AG04450 (cell line): Measurements from ENCODE around the gene REPS1. TPM values are rescaled to one million over a fixed set of nuclear protein-coding genes. Genes with fewer than 3 reads are reported as not detected.

Experiments used
- CTCF ChIA-PET: fragments of 300-600, 350-600 bp; formaldehyde crosslinking; extraction: SDS; loops from one replicate; lab custom pipeline; 2022; ENCODE audit warnings: antibody characterized with exemption, inconsistent platforms; lab: Charles Lee
- POLR2A ChIA-PET: fragments of 350-600 bp; formaldehyde crosslinking; extraction: SDS; loops from one replicate; lab custom pipeline; 2021; ENCODE audit warnings: antibody characterized with exemption, inconsistent platforms; lab: Yijun Ruan, JAX
- DNase-seq: peaks from one replicate; pipeline ENCODE4 v3.0.0-alpha.2; 2011; ENCODE audit warnings: low read depth, low spot score
- H3K27ac ChIP-seq: one replicate; pipeline ENCODE4 v1.5.1; 2012; ENCODE audit warnings: low read depth, low read length, control low read depth
- H3K27me3 ChIP-seq: one replicate; pipeline ENCODE4 v1.6.0; 2012; ENCODE audit warnings: low read length; ENCODE audit not compliant: control insufficient read depth, insufficient read depth
- H3K4me3 ChIP-seq: 2 replicates; pipeline ENCODE4 v1.5.1; 2011; ENCODE audit warnings: mild to moderate bottlenecking, low read depth, low read length, control low read depth
- H3K9me3 ChIP-seq: 2 replicates; pipeline ENCODE4 v1.5.1; 2012; ENCODE audit warnings: low read length; ENCODE audit not compliant: control insufficient read depth, insufficient read depth
- polyA plus RNA-seq: library from polyadenylated mRNA; depleted of rRNA; stranded (reverse); fragments of >200 nt; gene quantifications from 2 replicates; pipeline ENCODE4 v1.2.3, GENCODE V29; 2011
- TF ChIP-seq, protein P1 (sequence below): IDR thresholded peaks from 2 replicates; pipeline ENCODE4 v1.5.1; 2011; ENCODE audit warnings: low read depth, low read length, control low read depth, inconsistent platforms

Gene REPS1
- polyA plus RNA-seq, 1 experiment = 36.6 TPM

DNA sequence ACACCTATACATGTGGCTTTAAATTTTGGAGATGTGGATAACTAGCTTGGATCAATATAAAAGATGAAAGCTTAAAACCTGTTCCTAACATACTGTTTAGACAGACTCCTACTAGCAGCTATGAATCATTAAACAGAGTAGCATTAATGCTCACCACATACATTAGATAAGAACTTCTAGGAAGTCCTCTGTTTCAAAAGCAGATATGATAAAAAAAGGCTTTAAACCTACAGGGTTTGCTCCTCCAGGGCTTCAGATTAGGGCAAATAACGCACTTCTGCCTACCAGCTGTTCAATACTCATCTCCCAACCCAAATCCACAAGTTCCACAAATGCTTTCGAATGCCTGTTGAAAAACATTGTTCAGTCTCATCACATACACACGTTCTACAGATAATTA is 1.5 kb downstream of the REPS1 start:
- no peaks in the 10 kb centered on the region; the same call in 1 of the 2 replicates for H3K9me3 ChIP-seq
- POLR2A ChIA-PET = interaction anchor here (0.9 to 1.5 kb wide), 3 partner anchors 13 to 181 kb away, joined by 3 to 5 read pairs (median 3); no protein-coding TSS in a partner anchor
- TF ChIP-seq, protein P1, sequence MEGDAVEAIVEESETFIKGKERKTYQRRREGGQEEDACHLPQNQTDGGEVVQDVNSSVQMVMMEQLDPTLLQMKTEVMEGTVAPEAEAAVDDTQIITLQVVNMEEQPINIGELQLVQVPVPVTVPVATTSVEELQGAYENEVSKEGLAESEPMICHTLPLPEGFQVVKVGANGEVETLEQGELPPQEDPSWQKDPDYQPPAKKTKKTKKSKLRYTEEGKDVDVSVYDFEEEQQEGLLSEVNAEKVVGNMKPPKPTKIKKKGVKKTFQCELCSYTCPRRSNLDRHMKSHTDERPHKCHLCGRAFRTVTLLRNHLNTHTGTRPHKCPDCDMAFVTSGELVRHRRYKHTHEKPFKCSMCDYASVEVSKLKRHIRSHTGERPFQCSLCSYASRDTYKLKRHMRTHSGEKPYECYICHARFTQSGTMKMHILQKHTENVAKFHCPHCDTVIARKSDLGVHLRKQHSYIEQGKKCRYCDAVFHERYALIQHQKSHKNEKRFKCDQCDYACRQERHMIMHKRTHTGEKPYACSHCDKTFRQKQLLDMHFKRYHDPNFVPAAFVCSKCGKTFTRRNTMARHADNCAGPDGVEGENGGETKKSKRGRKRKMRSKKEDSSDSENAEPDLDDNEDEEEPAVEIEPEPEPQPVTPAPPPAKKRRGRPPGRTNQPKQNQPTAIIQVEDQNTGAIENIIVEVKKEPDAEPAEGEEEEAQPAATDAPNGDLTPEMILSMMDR = no peak
- H3K27ac ChIP-seq = no peak overlapping the region
- H3K4me3 ChIP-seq = peak overlapping the region; percentile 85
- DNase-seq = no peak
- CTCF ChIA-PET = interaction anchor here (1.5 to 6.5 kb wide), 3 partner anchors 15 to 378 kb away, joined by 4 to 86 read pairs (median 4); no protein-coding TSS in a partner anchor
- no peaks in the 10 kb centered on the region for H3K27me3 ChIP-seq

DNA sequence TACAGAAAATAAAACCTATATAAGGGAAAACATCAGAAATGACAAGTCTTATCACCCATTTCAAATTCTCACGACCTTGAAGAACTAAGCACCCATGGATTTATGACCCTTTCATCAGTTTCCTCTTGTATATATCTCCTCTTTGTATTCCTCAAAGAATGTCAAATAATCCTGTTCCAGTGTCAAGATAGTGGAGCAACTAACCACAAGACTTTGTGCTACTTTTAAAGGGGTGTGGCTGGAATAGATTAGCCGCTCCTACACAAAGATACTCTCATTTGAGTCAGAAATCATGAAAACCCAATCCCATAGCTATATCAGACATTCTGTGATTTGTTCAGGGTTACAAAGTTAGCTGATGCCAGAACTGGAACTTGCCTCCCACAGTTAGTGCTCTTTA is 6.6 kb downstream of the REPS1 start:
- no peak for DNase-seq
- CTCF ChIA-PET = interaction anchor here (0.7 kb wide), 1 partner anchor 332 kb away, joined by 3 read pairs; no protein-coding TSS in a partner anchor
- TF ChIP-seq, protein P1 = no peak
- H3K27me3 ChIP-seq = no peaks in the 10 kb centered on the region
- H3K27ac ChIP-seq = no peak overlapping the region
- H3K4me3 ChIP-seq = no peak overlapping the region
- POLR2A ChIA-PET = no interaction called here
- no peaks in the 10 kb centered on the region for H3K9me3 ChIP-seq

DNA sequence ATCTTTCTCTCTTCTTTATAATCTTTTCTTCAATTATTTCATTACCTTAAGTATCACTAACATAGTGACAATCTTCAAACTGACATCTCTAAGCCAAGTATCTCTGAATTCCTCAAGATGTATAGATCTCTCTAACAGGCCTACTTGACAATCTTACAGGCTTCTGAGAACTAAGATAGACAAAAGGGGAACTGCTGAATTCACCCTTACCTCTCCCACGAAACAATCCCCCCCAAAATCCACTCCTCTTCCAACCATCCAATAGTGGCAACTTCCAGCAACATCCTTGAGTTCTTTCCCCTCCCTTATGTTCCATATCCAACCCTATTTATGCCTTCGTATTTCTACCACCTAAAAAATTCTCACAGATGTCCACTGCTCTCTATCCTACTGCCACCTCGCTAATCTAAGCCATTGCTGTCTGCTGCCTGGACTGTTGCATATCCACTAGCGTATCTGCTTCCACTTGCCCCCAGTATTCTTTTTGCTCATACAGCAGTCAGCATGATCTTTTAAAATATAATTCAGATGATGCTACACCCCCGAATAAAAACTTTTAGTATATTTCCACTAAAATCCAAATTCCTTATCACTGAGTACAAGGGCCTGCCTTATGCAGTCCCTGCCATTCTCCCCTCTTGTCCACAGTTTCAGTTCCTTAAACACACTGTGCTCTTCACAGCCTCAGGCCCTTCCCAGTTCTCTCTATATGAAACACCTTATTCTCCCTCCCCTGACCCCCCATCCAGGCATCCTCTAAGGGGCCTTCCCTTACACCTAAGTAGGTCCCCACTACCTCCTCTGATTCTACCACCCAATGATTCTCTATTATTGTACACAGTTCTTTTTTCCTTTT is 8.0 kb downstream of the REPS1 start:
- Histone ChIP-seq H3K4me3 (no peak overlapping the region), H3K9me3 (no peaks in the 10 kb centered on the region), H3K27ac (no peak overlapping the region), H3K27me3 (no peaks in the 10 kb centered on the region)
- CTCF ChIA-PET = interaction anchor here (0.7 kb wide), 1 partner anchor 99 kb away, joined by 6 read pairs; no protein-coding TSS in a partner anchor
- POLR2A ChIA-PET = no interaction called here
- no peak for DNase-seq
- TF ChIP-seq, protein P1 = no peak

DNA sequence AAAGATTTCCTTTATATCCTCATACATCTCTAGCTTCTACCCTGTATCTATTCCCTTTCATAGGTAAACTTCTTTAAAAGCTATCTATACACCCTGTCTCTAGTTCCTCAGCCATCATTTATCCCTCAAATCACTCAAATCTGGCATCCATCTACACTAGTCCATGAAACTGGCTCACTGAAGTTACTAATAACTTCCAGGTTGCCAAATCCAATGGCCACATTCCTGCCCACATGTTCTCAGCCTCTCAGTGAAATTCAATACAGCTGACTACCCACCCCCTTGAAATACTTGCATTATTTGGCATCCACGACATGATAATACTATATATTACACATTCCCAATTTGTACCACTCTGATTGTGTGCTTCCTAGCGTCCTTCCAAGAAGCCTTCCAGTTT is 8.7 kb downstream of the REPS1 start:
- H3K27me3 ChIP-seq = no peaks in the 10 kb centered on the region
- no peak for DNase-seq
- no peak overlapping the region for H3K4me3 ChIP-seq
- CTCF ChIA-PET = interaction anchor here (0.6 kb wide), 1 partner anchor 9 kb away, joined by 3 read pairs; the partner anchor contains the start of gene REPS1
- TF ChIP-seq, protein P1 = no peak
- POLR2A ChIA-PET = no interaction called here
- H3K9me3 ChIP-seq = no peaks in the 10 kb centered on the region
- H3K27ac ChIP-seq = no peak overlapping the region

DNA sequence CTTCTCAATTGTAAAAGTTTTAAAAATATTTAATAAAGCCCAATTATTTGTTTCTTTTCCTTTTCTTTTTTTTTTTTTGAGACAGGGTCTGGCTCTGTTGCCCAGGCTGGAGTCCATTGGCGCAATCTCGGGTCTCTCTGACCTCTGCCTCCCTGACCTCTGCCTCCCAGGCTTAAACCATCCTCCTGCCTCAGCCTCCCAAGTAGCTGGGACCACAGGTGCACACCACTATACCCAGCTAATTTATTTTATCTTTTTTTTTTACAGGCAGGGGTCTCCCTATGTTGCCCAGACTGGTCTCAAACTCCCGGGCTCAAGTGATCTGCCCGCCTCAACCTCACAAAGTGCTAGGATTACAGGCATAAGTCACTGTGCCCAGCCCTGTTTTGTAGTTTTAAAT is 9.8 kb downstream of the REPS1 start:
- no peak overlapping the region for H3K27ac ChIP-seq
- POLR2A ChIA-PET = no interaction called here
- H3K27me3 ChIP-seq = no peaks in the 10 kb centered on the region
- H3K9me3 ChIP-seq = no peaks in the 10 kb centered on the region
- TF ChIP-seq, protein P1 = no peak
- H3K4me3 ChIP-seq = no peak overlapping the region
- DNase-seq = no peak
- CTCF ChIA-PET = interaction anchor here (0.6 kb wide), 1 partner anchor 162 kb away, joined by 3 read pairs; no protein-coding TSS in a partner anchor
